ENCODE measurements around the gene MAPRE3.

DNA sequence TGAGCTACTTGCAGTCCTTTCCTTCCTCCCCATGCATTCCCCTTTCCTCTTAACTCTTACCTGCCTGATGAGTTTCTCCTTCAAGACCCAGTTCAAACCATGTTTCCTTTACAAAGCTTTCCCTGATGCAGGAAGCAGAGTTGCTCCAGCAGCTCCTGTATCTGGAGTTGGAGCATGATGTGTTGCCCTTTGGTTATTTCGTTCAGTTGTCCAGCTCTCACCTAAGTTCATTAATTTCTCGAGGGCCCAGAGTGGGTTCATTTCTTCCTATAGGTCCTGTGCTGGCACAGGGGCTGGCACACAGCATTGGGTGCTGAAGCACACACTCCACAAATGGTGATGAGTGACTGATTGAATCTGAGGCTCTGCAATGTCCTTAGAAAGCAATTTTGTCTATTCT, 39.3 kb downstream of the MAPRE3 start:
- no peak for TF ChIP-seq POLR2A (IDR thresholded peaks at IDR 0.05)
- TF ChIP-seq, protein P1, sequence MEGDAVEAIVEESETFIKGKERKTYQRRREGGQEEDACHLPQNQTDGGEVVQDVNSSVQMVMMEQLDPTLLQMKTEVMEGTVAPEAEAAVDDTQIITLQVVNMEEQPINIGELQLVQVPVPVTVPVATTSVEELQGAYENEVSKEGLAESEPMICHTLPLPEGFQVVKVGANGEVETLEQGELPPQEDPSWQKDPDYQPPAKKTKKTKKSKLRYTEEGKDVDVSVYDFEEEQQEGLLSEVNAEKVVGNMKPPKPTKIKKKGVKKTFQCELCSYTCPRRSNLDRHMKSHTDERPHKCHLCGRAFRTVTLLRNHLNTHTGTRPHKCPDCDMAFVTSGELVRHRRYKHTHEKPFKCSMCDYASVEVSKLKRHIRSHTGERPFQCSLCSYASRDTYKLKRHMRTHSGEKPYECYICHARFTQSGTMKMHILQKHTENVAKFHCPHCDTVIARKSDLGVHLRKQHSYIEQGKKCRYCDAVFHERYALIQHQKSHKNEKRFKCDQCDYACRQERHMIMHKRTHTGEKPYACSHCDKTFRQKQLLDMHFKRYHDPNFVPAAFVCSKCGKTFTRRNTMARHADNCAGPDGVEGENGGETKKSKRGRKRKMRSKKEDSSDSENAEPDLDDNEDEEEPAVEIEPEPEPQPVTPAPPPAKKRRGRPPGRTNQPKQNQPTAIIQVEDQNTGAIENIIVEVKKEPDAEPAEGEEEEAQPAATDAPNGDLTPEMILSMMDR (IDR thresholded peaks at IDR 0.05) = no peak

Measured in right lobe of liver (tissue), 4 donors.